Measurements from ENCODE around the gene SCARB1. TPM values are rescaled to one million over a fixed set of nuclear protein-coding genes. Genes with fewer than 3 reads are reported as not detected.

Gene SCARB1
- total RNA-seq, 1 experiment from 2014 or later, result 31.3 TPM

GRCh38 chr12:124742678-124743077, 121.0 kb downstream of the SCARB1 start:
- Histone ChIP-seq H3K27me3 (ENCODE audit: insufficient read depth, low read length) (no peaks in the 10 kb centered on the region), H3K23me2 (ENCODE audit: insufficient read length, low read depth, low read length, poor library complexity, severe bottlenecking) (no peaks in the 10 kb centered on the region), H2BK12ac (ENCODE audit: insufficient read length, low read depth, low read length) (no peak overlapping the region), H4K91ac (ENCODE audit: insufficient read length, low read depth, low read length) (peak overlapping the region; percentile 3), H3K27ac (ENCODE audit: insufficient read length, low read depth, low read length) (no peak overlapping the region), H3K18ac (ENCODE audit: insufficient read length, low read depth, low read length) (no peak overlapping the region), H2BK120ac (ENCODE audit: low read depth, low read length, poor library complexity, severe bottlenecking) (no peak overlapping the region), H2BK15ac (ENCODE audit: low read depth, low read length) (no peak overlapping the region), H3K4me2 (ENCODE audit: insufficient read depth, insufficient read length, low read length) (no peak overlapping the region), H3T11ph (ENCODE audit: low read length) (no peak overlapping the region), H3K9ac (ENCODE audit: extremely low read depth, insufficient read length, low read length) (no peak overlapping the region), H3K79me1 (ENCODE audit: insufficient read depth, low read depth, low read length, poor library complexity, severe bottlenecking) (no peaks in the 10 kb centered on the region), H4K20me1 (ENCODE audit: control insufficient read depth, insufficient read depth, insufficient read length) (no peaks in the 10 kb centered on the region), H3K79me2 (ENCODE audit: insufficient read depth, low read length) (no peaks in the 10 kb centered on the region), H3K4me1 (ENCODE audit: insufficient read depth, low read length) (no peaks in the 10 kb centered on the region; the same call in 1 of the 2 replicates), H4K5ac (ENCODE audit: insufficient read length, low read depth, low read length) (no peak overlapping the region), H2BK20ac (ENCODE audit: low read depth, low read length, poor library complexity, severe bottlenecking) (no peak overlapping the region), H2AFZ (ENCODE audit: low read length) (no peak overlapping the region), H3K56ac (ENCODE audit: insufficient read length, low read depth, low read length) (no peak overlapping the region), H3K23ac (ENCODE audit: insufficient read length, low read depth, low read length) (no peak overlapping the region), H3K4ac (ENCODE audit: low read depth, low read length) (no peak overlapping the region), H2AK5ac (ENCODE audit: insufficient read length, low read length) (no peak overlapping the region), H2BK5ac (ENCODE audit: insufficient read length, low read length) (no peak overlapping the region), H3K9me3 (ENCODE audit: control insufficient read depth, low read depth, low read length) (no peaks in the 10 kb centered on the region), H4K8ac (replicated peaks; ENCODE audit: insufficient read length, low read depth, low read length) (no peak overlapping the region), H3K14ac (ENCODE audit: insufficient read depth, low read length) (peak overlapping the region; percentile 81; the same call in 1 of the 2 replicates)
- TF ChIP-seq CTCF (conservative IDR thresholded peaks at IDR 0.05), result no peak
- Mint-ChIP-seq H3K9me3 (no peaks in the 10 kb centered on the region; a peak in 1 of 5 replicates), H3K36me3 (ENCODE audit: insufficient read depth in 1 of 3, low read depth in 3 of 3) (no peaks in the 10 kb centered on the region), H3K4me3 (no peak overlapping the region), H3K4me1 (peaks cover 20 to 40% of the 10 kb centered on the region in 2 experiments), H3K27ac (peak overlapping the region in 2 of 3 experiments; percentile 65 to 88; a peak in 3 of 7 replicates), H3K27me3 (ENCODE audit: low read depth) (no peaks in the 10 kb centered on the region; the same call in none of the 2 replicates)
- WGBS (ENCODE audit: extremely low coverage, insufficient read length, low lambda C conversion rate), result no CpG with 5 or more reads among the region's 12 CpGs
- DNase-seq, result no peak
